GM06990 (cell line): Measurements from ENCODE around the gene ZNF606.

Experiments
- DNase-seq: peaks from one replicate; pipeline ENCODE4 v3.0.0-alpha.2; 2011; ENCODE audit not compliant: insufficient read length; ENCODE audit errors: extremely low read depth
- H3K27me3 ChIP-seq: replicated peaks from 2 replicates; pipeline ENCODE4 v1.6.0; 2011; ENCODE audit warnings: low read length; ENCODE audit not compliant: control insufficient read depth, insufficient read depth
- H3K36me3 ChIP-seq: 2 replicates; pipeline ENCODE4 v1.5.1; 2011; ENCODE audit warnings: low read length; ENCODE audit not compliant: control insufficient read depth, insufficient read depth
- H3K4me3 ChIP-seq: replicated peaks from 2 replicates; pipeline ENCODE4 v1.5.1; 2011; ENCODE audit warnings: low read depth, mild to moderate bottlenecking, control low read depth, low read length
- TF ChIP-seq, protein P1 (sequence below): IDR thresholded peaks from 2 replicates; pipeline ENCODE4 v1.5.1; 2011; ENCODE audit warnings: low read length, control low read depth, mild to moderate bottlenecking, inconsistent platforms; ENCODE audit not compliant: insufficient read depth, poor library complexity, severe bottlenecking

The ZNF606 gene

DNA sequence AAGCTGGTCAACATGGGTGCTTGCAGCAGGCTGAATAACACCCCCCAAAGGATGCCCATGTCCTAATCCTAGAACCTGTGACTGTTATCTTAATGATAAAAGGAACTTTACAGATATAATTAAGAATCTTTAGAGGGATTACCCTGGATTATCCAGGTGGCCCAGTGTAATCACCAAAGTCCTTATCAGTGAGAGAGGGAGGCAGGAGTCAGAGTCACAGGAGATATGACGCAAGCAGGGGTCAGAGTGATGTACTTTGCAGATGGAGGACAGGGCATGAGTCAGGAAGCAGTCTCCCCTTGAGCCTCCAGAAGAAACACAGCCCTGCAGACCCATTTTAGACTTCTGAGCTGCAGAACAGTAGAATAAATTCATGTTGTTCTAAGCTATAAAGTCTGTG, 9.8 kb downstream of the ZNF606 start:
- Histone ChIP-seq H3K4me3 (no peak overlapping the region), H3K36me3 (peaks cover 7% of the 10 kb centered on the region), H3K27me3 (no peaks in the 10 kb centered on the region)
- TF ChIP-seq, protein P1, sequence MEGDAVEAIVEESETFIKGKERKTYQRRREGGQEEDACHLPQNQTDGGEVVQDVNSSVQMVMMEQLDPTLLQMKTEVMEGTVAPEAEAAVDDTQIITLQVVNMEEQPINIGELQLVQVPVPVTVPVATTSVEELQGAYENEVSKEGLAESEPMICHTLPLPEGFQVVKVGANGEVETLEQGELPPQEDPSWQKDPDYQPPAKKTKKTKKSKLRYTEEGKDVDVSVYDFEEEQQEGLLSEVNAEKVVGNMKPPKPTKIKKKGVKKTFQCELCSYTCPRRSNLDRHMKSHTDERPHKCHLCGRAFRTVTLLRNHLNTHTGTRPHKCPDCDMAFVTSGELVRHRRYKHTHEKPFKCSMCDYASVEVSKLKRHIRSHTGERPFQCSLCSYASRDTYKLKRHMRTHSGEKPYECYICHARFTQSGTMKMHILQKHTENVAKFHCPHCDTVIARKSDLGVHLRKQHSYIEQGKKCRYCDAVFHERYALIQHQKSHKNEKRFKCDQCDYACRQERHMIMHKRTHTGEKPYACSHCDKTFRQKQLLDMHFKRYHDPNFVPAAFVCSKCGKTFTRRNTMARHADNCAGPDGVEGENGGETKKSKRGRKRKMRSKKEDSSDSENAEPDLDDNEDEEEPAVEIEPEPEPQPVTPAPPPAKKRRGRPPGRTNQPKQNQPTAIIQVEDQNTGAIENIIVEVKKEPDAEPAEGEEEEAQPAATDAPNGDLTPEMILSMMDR: no peak
- no peak for DNase-seq

DNA sequence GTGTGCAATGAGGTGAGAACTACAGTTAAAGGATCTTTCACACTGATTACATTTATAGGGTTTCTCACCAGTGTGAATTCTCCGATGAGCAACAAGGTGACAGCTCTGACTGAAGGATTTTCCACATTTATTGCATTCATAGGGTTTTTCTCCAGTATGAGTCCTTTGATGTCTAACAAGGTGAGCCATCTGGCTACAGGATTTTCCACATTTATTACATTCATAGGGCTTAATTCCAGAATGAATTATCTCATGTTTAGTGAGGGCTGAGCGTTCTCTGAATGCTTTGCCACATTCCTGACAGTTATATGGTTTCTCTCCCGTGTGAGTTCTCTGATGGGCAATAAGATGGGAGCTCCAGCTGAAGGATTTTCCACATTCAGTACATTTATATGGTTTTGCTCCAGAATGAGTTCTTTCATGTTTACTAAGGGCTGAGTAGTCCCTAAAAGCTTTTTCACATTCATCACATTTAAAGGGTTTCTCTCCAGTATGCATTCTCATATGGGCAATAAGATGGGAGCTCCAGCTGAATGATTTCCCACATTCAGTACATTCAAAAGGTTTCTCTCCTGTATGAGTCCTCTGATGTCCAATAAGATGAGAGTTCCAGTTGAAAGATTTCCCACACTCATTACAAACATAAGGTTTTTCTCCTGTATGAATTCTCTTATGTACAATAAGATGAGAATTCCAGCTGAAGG, 23.9 kb downstream of the ZNF606 start:
- H3K4me3 ChIP-seq: no peak overlapping the region
- DNase-seq: no peak
- peaks cover 5% of the 10 kb centered on the region; the same call in 1 of the 2 replicates for H3K36me3 ChIP-seq
- TF ChIP-seq, protein P1: no peak
- no peaks in the 10 kb centered on the region for H3K27me3 ChIP-seq

DNA sequence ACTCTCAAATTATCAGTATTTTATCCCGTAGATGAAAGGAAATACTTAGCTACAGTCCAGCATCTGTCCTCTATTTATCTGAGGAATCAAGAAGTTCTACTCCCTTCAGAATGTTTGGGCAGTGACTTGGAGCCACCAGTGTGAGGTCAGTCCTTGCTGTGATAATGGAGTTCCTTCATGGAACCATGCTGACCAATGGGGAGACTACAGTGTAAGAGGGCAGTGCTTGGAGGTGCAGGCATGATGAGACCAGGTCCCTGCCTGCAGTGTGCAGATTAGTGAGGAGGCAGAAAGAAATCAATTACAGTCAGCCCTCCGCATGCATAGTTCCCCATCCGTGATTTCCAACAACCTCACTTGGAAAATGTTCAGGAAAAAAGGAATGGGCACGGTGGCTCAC, 28.2 kb downstream of the ZNF606 start, which contains the start of gene C19orf18:
C19orf18 (minus strand) TSS at position 101 of the 400 bp plus-strand sequence. CDS start 102 bp downstream, outside the sequence.
- DNase-seq: no peak
- Histone ChIP-seq H3K36me3 (no peaks in the 10 kb centered on the region), H3K27me3 (no peaks in the 10 kb centered on the region), H3K4me3 (no peak within 1 kb of the TSS)
- TF ChIP-seq, protein P1: no peak

DNA sequence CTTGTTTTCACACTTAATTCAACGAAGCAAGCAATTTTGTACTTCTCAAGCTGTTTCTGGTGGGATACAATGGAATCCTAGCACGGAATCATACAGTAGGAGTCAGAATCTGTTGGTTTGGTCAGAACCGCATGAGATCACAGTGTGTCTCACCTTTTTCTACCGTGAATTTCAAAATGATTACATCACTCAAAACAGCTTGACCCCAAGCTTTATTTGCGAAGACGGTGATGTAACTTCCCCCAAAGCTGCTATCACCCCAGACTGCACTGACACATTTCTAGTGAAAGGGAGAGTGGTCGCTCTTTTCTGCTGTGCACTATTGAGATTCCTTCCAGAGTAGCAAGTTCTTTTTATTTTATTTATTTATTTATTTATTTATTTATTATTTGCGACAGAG, 37.9 kb downstream of the ZNF606 start:
- no peaks in the 10 kb centered on the region for H3K36me3 ChIP-seq
- no peak for DNase-seq
- H3K27me3 ChIP-seq: no peaks in the 10 kb centered on the region
- no peak overlapping the region for H3K4me3 ChIP-seq
- TF ChIP-seq, protein P1: no peak

DNA sequence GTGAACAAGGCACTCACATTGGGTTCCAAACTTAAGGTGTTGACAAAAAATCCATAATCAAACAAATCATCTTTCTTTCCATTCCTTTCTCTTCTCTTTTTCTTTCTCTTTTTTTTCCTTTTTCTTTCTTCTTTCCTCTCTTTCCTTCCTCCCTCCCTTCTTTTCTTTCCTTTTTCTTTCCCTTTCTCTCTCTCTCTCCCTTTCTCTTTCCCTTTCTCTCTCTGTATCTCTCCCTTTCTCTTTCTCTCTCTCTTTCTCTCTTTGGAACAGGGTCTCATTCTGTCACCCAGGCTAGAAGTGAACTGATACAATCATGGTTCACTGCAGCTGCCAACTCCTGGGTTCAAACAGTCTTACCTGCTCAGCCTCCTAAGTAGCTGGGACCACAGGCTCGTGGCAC, 40.8 kb downstream of the ZNF606 start:
- no peaks in the 10 kb centered on the region for H3K27me3 ChIP-seq
- TF ChIP-seq, protein P1: no peak

More for the DNA sequence above, 40.8 kb downstream of the ZNF606 start:
- DNase-seq: no peak
- Histone ChIP-seq H3K4me3 (no peak overlapping the region), H3K36me3 (no peaks in the 10 kb centered on the region)
